Tibial nerve (tissue), 4 donors: ENCODE data around the gene APLN. TPM values are rescaled to one million over a fixed set of nuclear protein-coding genes. Genes with fewer than 3 reads are reported as not detected.

Source experiments
- DNase-seq, 2 donors: peaks; one replicate each; pipeline ENCODE4 v3.0.0-alpha.2; 2019; ENCODE audit warnings: low spot score in 2 of 2
- H3K27ac ChIP-seq, 4 donors: fragments of 200-600 bp; sonication (generic) in 3 of 4; one replicate each; pipeline ENCODE4 v1.5.1; 2017 to 2019; ENCODE audit warnings: mild to moderate bottlenecking in 1 of 4
- H3K27me3 ChIP-seq, 2 donors: fragments of 200-600 bp; sonication (generic) in 1 of 2; one replicate each; pipeline versions ENCODE4 v1.5.1 to v1.6.0; 2017 to 2019
- H3K36me3 ChIP-seq, 3 donors: fragments of 200-600 bp; sonication (generic); one replicate each; pipeline ENCODE4 v1.5.1; 2018 to 2019
- H3K4me1 ChIP-seq, 4 donors: fragments of 200-600 bp; sonication (generic) in 3 of 4; one replicate each; pipeline ENCODE4 v1.5.1; 2017 to 2019
- H3K4me3 ChIP-seq, 4 donors: fragments of 200-600 bp; sonication (generic) in 3 of 4; one replicate each; pipeline ENCODE4 v1.5.1; 2017 to 2019; ENCODE audit warnings: mild to moderate bottlenecking in 1 of 4, moderate library complexity in 1 of 4
- H3K9me3 ChIP-seq, 4 donors: fragments of 200-600 bp; sonication (generic) in 3 of 4; one replicate each; pipeline ENCODE4 v1.5.1; 2017 to 2019
- CTCF ChIP-seq, 5 experiments: fragments of 200-600 bp in 3 of 5; fragments of 450-650 bp in 2 of 5; sonication (generic) in 3 of 5; IDR thresholded peaks; one replicate each; pipeline ENCODE4 v1.5.1; 2016 to 2019; ENCODE audit warnings: antibody characterized with exemption in 5 of 5, mild to moderate bottlenecking in 3 of 5, moderate library complexity in 2 of 5
- EP300 ChIP-seq, 2 donors: sonication (generic); formaldehyde crosslinking; IDR thresholded peaks; one replicate each; pipeline ENCODE4 v1.6.1; 2017; ENCODE audit warnings: antibody characterized with exemption in 2 of 2, mild to moderate bottlenecking in 1 of 2
- POLR2A ChIP-seq, 2 donors: fragments of 450-650 bp; IDR thresholded peaks; one replicate each; pipeline ENCODE4 v1.6.1; 2017; ENCODE audit warnings: antibody characterized with exemption in 2 of 2, mild to moderate bottlenecking in 2 of 2, moderate library complexity in 2 of 2
- WGBS, 2 donors: methylation state at CpG; one replicate each; pipeline ENCODE4 v1.1.5; 2018; 5-methylcytosine and 5-hydroxymethylcytosine counted together
- total RNA-seq, 4 donors: library from RNA; depleted of rRNA; stranded (reverse); fragments of >200 nt; gene quantifications; one replicate each; pipeline ENCODE4 v1.1.0, GENCODE V29; 2016

The APLN gene
- total RNA-seq, 4 donors from 2014 or later = 0.20 to 0.60 (median 0.21) TPM; not detected in 1

GRCh38 chrX:129608496-129608895 lies 46.3 kb downstream of the APLN start:
- 79 to 97% methylated on average over 3 of the region's 3 CpGs for WGBS, 2 donors
- Histone ChIP-seq H3K27ac (no peak overlapping the region), H3K9me3 (no peaks in the 10 kb centered on the region), H3K36me3 (no peaks in the 10 kb centered on the region), H3K4me3 (no peak overlapping the region), H3K4me1 (peaks cover 0 to 7% (median 0%) of the 10 kb centered on the region in 4 donors), H3K27me3 (peaks cover 0 to 8% of the 10 kb centered on the region in 2 donors)
- TF ChIP-seq EP300 (IDR thresholded peaks at IDR 0.05) = no peak
- no peak for TF ChIP-seq CTCF (IDR thresholded peaks at IDR 0.05)
- TF ChIP-seq POLR2A (IDR thresholded peaks at IDR 0.05) = no peak
- no peak for DNase-seq

GRCh38 chrX:129606918-129607317 lies 47.8 kb downstream of the APLN start:
- Histone ChIP-seq H3K27me3 (peaks cover 0 to 8% of the 10 kb centered on the region in 2 donors), H3K27ac (no peak overlapping the region), H3K4me3 (no peak overlapping the region), H3K9me3 (no peaks in the 10 kb centered on the region), H3K36me3 (no peaks in the 10 kb centered on the region), H3K4me1 (peaks cover 0 to 7% (median 0%) of the 10 kb centered on the region in 4 donors)
- peak; percentile 19 to 70 for DNase-seq
- WGBS, 2 donors = 2 to 4% methylated on average over 5 of the region's 5 CpGs
- TF ChIP-seq CTCF (IDR thresholded peaks at IDR 0.05) (peak; percentile 57 to 85 (median 73)), EP300 (IDR thresholded peaks at IDR 0.05) (no peak)

GRCh38 chrX:129600981-129601424 lies 53.8 kb downstream of the APLN start:
- TF ChIP-seq POLR2A (IDR thresholded peaks at IDR 0.05) (no peak), CTCF (IDR thresholded peaks at IDR 0.05) (peak; percentile 42 to 62 (median 55))
- H3K4me1 ChIP-seq = peaks cover 0 to 7% (median 0%) of the 10 kb centered on the region in 4 donors
- WGBS, 2 donors = 19% methylated on average over 11 of the region's 11 CpGs
- no peaks in the 10 kb centered on the region for H3K9me3 ChIP-seq
- peak in 1 of 2 donors; percentile 29 for DNase-seq
- H3K27ac ChIP-seq = peak overlapping the region in 2 of 4 donors; percentile 12 to 52
- H3K4me3 ChIP-seq = no peak overlapping the region
- peaks cover 0 to 12% (median 0%) of the 10 kb centered on the region in 3 donors for H3K36me3 ChIP-seq
- peaks cover 0 to 8% of the 10 kb centered on the region in 2 donors for H3K27me3 ChIP-seq

GRCh38 chrX:129599996-129600395 lies 54.8 kb downstream of the APLN start:
- no peak for DNase-seq
- H3K36me3 ChIP-seq = peaks cover 0 to 13% (median 0%) of the 10 kb centered on the region in 3 donors
- TF ChIP-seq POLR2A (IDR thresholded peaks at IDR 0.05) (no peak), EP300 (IDR thresholded peaks at IDR 0.05) (no peak), CTCF (IDR thresholded peaks at IDR 0.05) (no peak)
- peaks cover 0 to 11% of the 10 kb centered on the region in 2 donors for H3K27me3 ChIP-seq
- no peak overlapping the region for H3K27ac ChIP-seq
- peaks cover 0 to 7% (median 0%) of the 10 kb centered on the region in 4 donors for H3K4me1 ChIP-seq
- H3K9me3 ChIP-seq = no peaks in the 10 kb centered on the region
- no peak overlapping the region for H3K4me3 ChIP-seq
- WGBS, 2 donors = 75 to 95% methylated on average over 5 of the region's 5 CpGs

GRCh38 chrX:129599499-129599898 lies 55.3 kb downstream of the APLN start:
- no peak for DNase-seq
- 70 to 81% methylated on average over 5 of the region's 5 CpGs for WGBS, 2 donors
- H3K4me1 ChIP-seq = peaks cover 0 to 4% (median 0%) of the 10 kb centered on the region in 4 donors
- H3K9me3 ChIP-seq = no peaks in the 10 kb centered on the region
- H3K4me3 ChIP-seq = no peak overlapping the region
- H3K36me3 ChIP-seq = peaks cover 0 to 18% (median 0%) of the 10 kb centered on the region in 3 donors
- H3K27me3 ChIP-seq = peaks cover 0 to 14% of the 10 kb centered on the region in 2 donors
- TF ChIP-seq EP300 (IDR thresholded peaks at IDR 0.05) (no peak), POLR2A (IDR thresholded peaks at IDR 0.05) (no peak), CTCF (IDR thresholded peaks at IDR 0.05) (no peak)
- no peak overlapping the region for H3K27ac ChIP-seq
